Caki2 (cell line): ENCODE results near the gene SNX27. TPM values are rescaled to one million over a fixed set of nuclear protein-coding genes. Genes with fewer than 3 reads are reported as not detected.
A peak's percentile ranks its signal among the peaks of the same experiment; 100 is the strongest.
"Not testable (repeated sequence)": the region's sequence is repeated elsewhere in the genome, so short reads cannot be mapped to it uniquely, and the experiment has no call there.

Experiments used
- DNase-seq: peaks from one replicate; pipeline ENCODE4 v3.0.0-alpha.2; 2015; ENCODE audit warnings: low read depth
- in situ Hi-C: cut with HindIII; loops from 2 replicates; pipeline ENCODE4 v1.10.0; 2016; ENCODE audit warnings: low sequenced_read_pairs, low pct_unique_long_range_greater_than_20kb, mixed read lengths
- total RNA-seq: library from RNA; depleted of rRNA; stranded (reverse); fragments of >200 nt; shearing (Covaris generic); gene quantifications from 2 replicates; pipeline ENCODE4 v1.2.3, GENCODE V29; 2014; ENCODE audit warnings: low replicate concordance

The SNX27 gene
- total RNA-seq, 1 experiment from 2014 or later, result 32.6 TPM

GRCh38 chr1:151682901-151683300 is 71.1 kb downstream of the SNX27 start:
- DNase-seq, in situ Hi-C loops: not testable (repeated sequence)

- DNase-seq, result no peak
- in situ Hi-C loops, result no loop called here
These were observed 72.3 kb downstream of the SNX27 start for GRCh38 chr1:151684128-151684527.

- DNase-seq, result no peak
- in situ Hi-C loops, result no loop called here
These were observed 74.7 kb downstream of the SNX27 start for GRCh38 chr1:151686561-151686960.

- in situ Hi-C loops, result no loop called here
These were observed 77.6 kb downstream of the SNX27 start for GRCh38 chr1:151689494-151689893.

GRCh38 chr1:151692226-151692625 is 80.4 kb downstream of the SNX27 start:
- in situ Hi-C loops, result no loop called here
- no peak for DNase-seq

More at GRCh38 chr1:151689494-151689893, 77.6 kb downstream of the SNX27 start:
- no peak for DNase-seq

- DNase-seq, result peak; percentile 33
- in situ Hi-C loops, result no loop called here
These were observed 81.3 kb downstream of the SNX27 start for GRCh38 chr1:151693057-151693651.

GRCh38 chr1:151701515-151701914 is 89.7 kb downstream of the SNX27 start:
- in situ Hi-C loops, result no loop called here
- no peak for DNase-seq

GRCh38 chr1:151702936-151703335 is 91.1 kb downstream of the SNX27 start:
- in situ Hi-C loops, result no loop called here
- no peak for DNase-seq

GRCh38 chr1:151703813-151704212 is 92.0 kb downstream of the SNX27 start:
- DNase-seq, result no peak
- in situ Hi-C loops, result no loop called here

GRCh38 chr1:151704246-151704645 is 92.4 kb downstream of the SNX27 start:
- in situ Hi-C loops, result no loop called here
- no peak for DNase-seq

GRCh38 chr1:151705146-151705545 is 93.3 kb downstream of the SNX27 start:
- no peak for DNase-seq
- in situ Hi-C loops, result no loop called here

GRCh38 chr1:151705753-151706463 is 94.1 kb downstream of the SNX27 start:
- DNase-seq, result no peak
- in situ Hi-C loops, result no loop called here

GRCh38 chr1:151706464-151707415 is 94.9 kb downstream of the SNX27 start:
- DNase-seq, result no peak
- in situ Hi-C loops, result no loop called here

- no peak for DNase-seq
- in situ Hi-C loops, result no loop called here
These were observed 95.8 kb downstream of the SNX27 start for GRCh38 chr1:151707541-151708065.

- DNase-seq, result no peak
- in situ Hi-C loops, result no loop called here
These were observed 97.0 kb downstream of the SNX27 start for GRCh38 chr1:151708891-151709290.

GRCh38 chr1:151710187-151710840 is 98.5 kb downstream of the SNX27 start:
- in situ Hi-C loops, result no loop called here
- DNase-seq, result no peak

GRCh38 chr1:151711044-151711800 is 99.4 kb downstream of the SNX27 start:
- DNase-seq, result no peak
- in situ Hi-C loops, result no loop called here

GRCh38 chr1:151711951-151712350 is 100.1 kb downstream of the SNX27 start:
- no peak for DNase-seq
- in situ Hi-C loops, result no loop called here
